ENCODE measurements around the gene COTL1.

COTL1 gene

DNA sequence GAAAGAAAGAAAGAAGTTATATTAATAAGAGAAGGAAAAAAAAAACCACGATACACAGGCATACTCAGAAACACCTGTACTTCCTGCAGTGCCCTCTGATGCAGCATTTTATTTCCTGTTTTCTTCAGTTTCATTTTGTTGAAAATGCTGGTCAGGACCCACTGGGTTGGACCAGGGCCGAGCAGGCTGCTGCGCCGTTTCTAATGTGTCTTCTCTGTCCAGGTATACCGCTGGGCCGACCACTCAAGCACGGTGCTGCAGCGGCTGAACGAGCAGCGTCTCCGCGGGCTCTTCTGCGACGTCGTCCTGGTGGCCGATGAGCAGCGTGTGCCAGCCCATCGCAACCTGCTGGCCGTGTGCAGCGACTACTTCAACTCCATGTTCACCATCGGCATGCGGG, 38.8 kb upstream of the COTL1 start:
- Mint-ChIP-seq H3K4me1 (peaks cover 14% of the 10 kb centered on the region), H3K27ac (no peak overlapping the region), H3K36me3 (ENCODE audit: low read depth) (peaks cover 29% of the 10 kb centered on the region), H3K4me3 (no peak overlapping the region), H3K27me3 (ENCODE audit: low read depth, poor library complexity) (peaks cover 6% of the 10 kb centered on the region), H3K9me3 (no peaks in the 10 kb centered on the region)
- DNase-seq, result no peak
- no peak for TF ChIP-seq CTCF (IDR thresholded peaks at IDR 0.05)

DNA sequence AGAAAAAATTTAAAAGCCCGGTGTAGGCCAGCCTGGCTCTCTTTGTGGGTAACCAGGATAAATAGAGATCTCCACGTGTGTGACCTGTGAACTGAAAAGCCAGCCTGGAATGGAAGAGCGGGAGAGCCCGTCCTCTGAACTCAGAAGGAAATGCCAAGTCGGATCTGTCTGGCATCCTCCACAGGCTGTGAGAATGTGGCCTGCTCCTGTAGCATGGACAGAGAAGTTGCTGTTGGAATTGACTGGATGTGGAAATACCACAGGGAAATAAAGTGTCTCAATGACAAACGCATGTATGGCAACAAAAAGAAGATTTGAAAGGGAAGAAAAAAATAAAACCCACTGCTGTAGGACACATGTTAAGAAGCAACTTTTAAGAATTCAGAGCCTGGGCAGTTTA, 37.1 kb upstream of the COTL1 start:
- peaks cover 14% of the 10 kb centered on the region for H3K4me1 Mint-ChIP-seq
- no peaks in the 10 kb centered on the region for H3K9me3 Mint-ChIP-seq
- TF ChIP-seq CTCF (IDR thresholded peaks at IDR 0.05), result no peak
- peaks cover 16% of the 10 kb centered on the region for H3K27me3 Mint-ChIP-seq (ENCODE audit: low read depth, poor library complexity)
- peak overlapping the region; percentile 29 for H3K27ac Mint-ChIP-seq
- H3K36me3 Mint-ChIP-seq (ENCODE audit: low read depth), result peaks cover 24% of the 10 kb centered on the region
- no peak for DNase-seq
- no peak overlapping the region for H3K4me3 Mint-ChIP-seq

GRCh38 chr16:84654238-84654637, 36.4 kb upstream of the COTL1 start:
- Mint-ChIP-seq H3K4me1 (peaks cover 10% of the 10 kb centered on the region), H3K9me3 (no peaks in the 10 kb centered on the region), H3K27ac (no peak overlapping the region), H3K4me3 (no peak overlapping the region), H3K27me3 (ENCODE audit: low read depth, poor library complexity) (peaks cover 24% of the 10 kb centered on the region), H3K36me3 (ENCODE audit: low read depth) (peaks cover 18% of the 10 kb centered on the region)
- DNase-seq, result no peak
- no peak for TF ChIP-seq CTCF (IDR thresholded peaks at IDR 0.05)

DNA sequence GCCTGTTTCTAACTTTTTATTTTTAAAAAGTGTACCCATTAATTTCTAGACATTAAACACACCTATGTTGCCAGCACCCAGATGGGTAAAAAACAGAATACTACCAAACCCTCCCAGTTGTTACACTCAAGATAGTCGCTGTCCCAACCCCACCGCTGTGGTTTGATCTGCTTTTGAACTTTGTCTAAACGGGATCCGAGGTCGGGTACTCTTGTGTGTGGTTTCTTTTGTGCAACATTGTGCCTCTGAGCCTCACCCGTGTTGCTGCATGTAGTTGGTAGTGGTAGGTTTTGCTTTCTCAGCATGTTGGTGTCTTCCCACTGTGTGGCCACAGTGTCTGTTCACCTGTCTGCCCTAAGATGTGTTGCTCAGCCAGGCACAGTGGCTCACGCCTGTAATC, 34.7 kb upstream of the COTL1 start:
- Mint-ChIP-seq H3K27me3 (ENCODE audit: low read depth, poor library complexity) (peaks cover 34% of the 10 kb centered on the region), H3K27ac (no peak overlapping the region), H3K4me1 (peaks cover 5% of the 10 kb centered on the region), H3K4me3 (no peak overlapping the region), H3K36me3 (ENCODE audit: low read depth) (peaks cover 3% of the 10 kb centered on the region), H3K9me3 (no peaks in the 10 kb centered on the region)
- no peak for TF ChIP-seq CTCF (IDR thresholded peaks at IDR 0.05)
- no peak for DNase-seq

- Mint-ChIP-seq H3K36me3 (ENCODE audit: low read depth) (no peaks in the 10 kb centered on the region), H3K4me3 (peak overlapping the region; percentile 14), H3K4me1 (peaks cover 6% of the 10 kb centered on the region), H3K27ac (no peak overlapping the region), H3K27me3 (ENCODE audit: low read depth, poor library complexity) (peaks cover 55% of the 10 kb centered on the region), H3K9me3 (peaks cover 4% of the 10 kb centered on the region)
- TF ChIP-seq CTCF (IDR thresholded peaks at IDR 0.05), result no peak
- no peak for DNase-seq
Measured at GRCh38 chr16:84650062-84650991, 32.4 kb upstream of the COTL1 start.

DNA sequence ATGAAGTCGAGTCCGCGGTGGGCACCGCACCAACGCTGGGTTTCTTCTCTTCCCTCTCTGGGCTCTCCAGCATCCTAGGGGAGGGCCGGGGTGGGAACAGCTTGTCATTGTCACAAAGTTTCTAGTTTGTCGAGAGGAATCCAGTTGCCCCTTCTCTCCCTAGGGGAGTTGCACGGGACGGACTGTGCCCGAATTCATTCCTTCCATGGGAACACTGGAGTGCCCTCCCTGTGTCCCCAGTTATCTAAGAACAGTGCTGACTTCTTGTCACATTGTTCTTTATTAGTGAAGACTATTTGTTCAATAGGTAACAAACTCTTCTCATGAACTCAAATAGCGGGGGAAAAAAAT, 31.6 kb upstream of the COTL1 start:
- no peak overlapping the region for H3K27ac Mint-ChIP-seq
- no peaks in the 10 kb centered on the region for H3K36me3 Mint-ChIP-seq (ENCODE audit: low read depth)
- H3K27me3 Mint-ChIP-seq (ENCODE audit: low read depth, poor library complexity), result peaks cover 59% of the 10 kb centered on the region
- no peak for DNase-seq
- no peak for TF ChIP-seq CTCF (IDR thresholded peaks at IDR 0.05)
- H3K4me3 Mint-ChIP-seq, result peak overlapping the region; percentile 78
- H3K4me1 Mint-ChIP-seq, result peaks cover 6% of the 10 kb centered on the region
- peaks cover 4% of the 10 kb centered on the region for H3K9me3 Mint-ChIP-seq
